H1 (cell line): ENCODE measurements around the gene DNAJC6. TPM values are rescaled to one million over a fixed set of nuclear protein-coding genes. Genes with fewer than 3 reads are reported as not detected.

ENCODE experiments used
- SUZ12 ChIP-seq: fragments of 200-600 bp; sonication (generic); IDR thresholded peaks from 2 replicates; pipeline ENCODE4 v1.6.1; 2012; ENCODE audit warnings: mild to moderate bottlenecking, inconsistent platforms, low read length, moderate library complexity, mixed read lengths
- polyA plus RNA-seq, 7 experiments: library from polyadenylated mRNA; depleted of rRNA in 3 of 7; stranded (reverse) in 5 of 7; unstranded in 2 of 7; fragments of >200 nt in 5 of 7; fragments of 200-250 nt in 2 of 7; gene quantifications; 1 replicate in 5 of 7; 2 replicates in 1 of 7; 4 replicates in 1 of 7; pipeline versions ENCODE4 v1.2.1 to v1.2.3, GENCODE V29; 2011 to 2013; ENCODE audit warnings: missing spikeins in 2 of 7, mixed read lengths in 2 of 7
- total RNA-seq: library from RNA; stranded (reverse); fragmentation: NEBNext Ultra II Directional; extraction: Animal tissue kit (Norgen Biotek cat#: 25700); gene quantifications from 2 replicates; pipeline ENCODE4 v1.2.1, GENCODE V29; 2021
- TF ChIP-seq, protein P1 (sequence below): IDR thresholded peaks from 2 replicates; pipeline ENCODE4 v1.6.1; 2012; ENCODE audit warnings: inconsistent platforms

The DNAJC6 gene
- total and polyA plus RNA-seq, 2 of the 8 experiments (the other 6 are each of a cell fraction or from before 2014, with no cell fraction given): 1.6 to 3.0 TPM

DNA sequence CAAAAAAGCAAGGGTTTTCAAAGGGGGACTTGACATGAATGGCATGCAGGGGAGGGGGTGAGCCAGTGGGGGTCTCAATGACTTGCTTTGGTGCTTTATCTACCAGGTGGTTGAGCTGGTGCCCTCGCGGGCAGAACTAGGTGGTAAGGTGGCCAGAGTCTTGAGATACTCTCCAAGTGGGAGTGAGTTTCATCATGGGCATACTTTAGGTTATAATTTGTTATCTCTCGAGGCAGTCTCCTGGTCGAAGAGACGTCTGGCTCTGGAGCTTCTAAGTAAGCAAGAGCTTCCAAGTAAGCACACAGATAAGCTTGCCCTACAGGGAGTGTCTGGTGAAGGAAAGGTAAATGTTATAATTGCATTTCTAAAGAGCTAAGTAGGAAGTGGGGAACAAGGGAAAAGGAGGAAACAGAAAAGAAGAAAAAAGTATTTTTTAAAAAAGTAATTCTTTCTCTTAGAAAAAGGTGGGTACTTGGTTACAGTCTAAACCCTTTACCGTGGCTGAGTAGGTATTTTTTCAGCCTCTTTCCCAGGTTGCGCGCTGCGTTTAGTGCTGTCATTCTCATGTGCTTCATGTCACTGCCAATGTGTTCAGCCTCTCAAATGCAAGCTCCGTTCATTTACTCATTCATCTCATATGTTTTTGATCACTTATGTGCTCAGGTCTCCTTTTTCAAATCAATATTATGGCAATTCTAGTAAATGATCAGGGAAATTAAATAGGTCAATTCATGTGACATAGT lies 31.6 kb upstream of the DNAJC6 start (continued):
- TF ChIP-seq, protein P1, sequence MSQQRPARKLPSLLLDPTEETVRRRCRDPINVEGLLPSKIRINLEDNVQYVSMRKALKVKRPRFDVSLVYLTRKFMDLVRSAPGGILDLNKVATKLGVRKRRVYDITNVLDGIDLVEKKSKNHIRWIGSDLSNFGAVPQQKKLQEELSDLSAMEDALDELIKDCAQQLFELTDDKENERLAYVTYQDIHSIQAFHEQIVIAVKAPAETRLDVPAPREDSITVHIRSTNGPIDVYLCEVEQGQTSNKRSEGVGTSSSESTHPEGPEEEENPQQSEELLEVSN: no peak
- TF ChIP-seq SUZ12: no peak
- TF ChIP-seq, all 59 proteins: peak for 0
